OCI-LY1 (cell line): ENCODE results near the gene ELOVL6.

ENCODE experiments used
- CTCF ChIP-seq: fragments of 200-600 bp; sonication (generic), shearing (Covaris generic); IDR thresholded peaks from 2 replicates; pipeline ENCODE4 v1.5.1; 2017; ENCODE audit warnings: mild to moderate bottlenecking, antibody characterized with exemption, low read length, moderate library complexity, mixed read lengths
- EZH2 ChIP-seq: fragments of 200-600 bp; sonication (generic), shearing (Covaris generic); IDR thresholded peaks from 2 replicates; pipeline ENCODE4 v1.8.0; 2017; ENCODE audit warnings: borderline replicate concordance, mixed run types, mild to moderate bottlenecking, antibody characterized with exemption, low read length, moderate library complexity, mixed read lengths

GRCh38 chr4:110129544-110129943 lies 68.9 kb downstream of the ELOVL6 start:
- TF ChIP-seq CTCF (no peak), EZH2 (no peak)
